SK-N-SH treated with all-trans-retinoic acid at 6 μM for 48 hours (cell line): ENCODE data around the gene TRAPPC10.

Source experiments
- ARNTL ChIP-seq: fragments of 450-650 bp; formaldehyde crosslinking; IDR thresholded peaks from 2 replicates; pipeline ENCODE4 v1.5.0; 2020; ENCODE audit warnings: low read depth, mild to moderate bottlenecking, moderate library complexity, borderline replicate concordance
- BACH2 ChIP-seq: fragments of 250-450 bp; sonication (Bioruptor Pico); IDR thresholded peaks from 2 replicates; pipeline ENCODE4 v1.9.0; 2021; ENCODE audit warnings: mild to moderate bottlenecking, borderline replicate concordance
- CSRNP3 ChIP-seq: fragments of 250-450 bp; sonication (Bioruptor Pico); IDR thresholded peaks from 2 replicates; pipeline ENCODE4 v1.5.1; 2021; ENCODE audit warnings: mild to moderate bottlenecking, moderate library complexity
- GLIS3 ChIP-seq: fragments of 250-450 bp; sonication (Bioruptor Pico); IDR thresholded peaks from 2 replicates; pipeline ENCODE4 v1.5.0; 2020; ENCODE audit warnings: mild to moderate bottlenecking, moderate library complexity
- PATZ1 ChIP-seq: fragments of 250-450 bp; sonication (Bioruptor Pico); IDR thresholded peaks from 2 replicates; pipeline ENCODE4 v1.8.0; 2020; ENCODE audit warnings: mild to moderate bottlenecking, moderate library complexity, borderline replicate concordance
- POU6F1 ChIP-seq: fragments of 250-450 bp; sonication (Bioruptor Pico); IDR thresholded peaks from 2 replicates; pipeline ENCODE4 v1.8.0; 2021; ENCODE audit warnings: low read depth, mild to moderate bottlenecking, moderate library complexity, borderline replicate concordance
- RARB ChIP-seq: fragments of 250-450 bp; sonication (Bioruptor Pico); IDR thresholded peaks from 2 replicates; pipeline ENCODE4 v1.8.0; 2021; ENCODE audit warnings: mild to moderate bottlenecking, moderate library complexity
- TCF4 ChIP-seq: fragments of 250-450 bp; sonication (Bioruptor Pico); IDR thresholded peaks from 2 replicates; pipeline ENCODE4 v1.8.0; 2021; ENCODE audit warnings: mild to moderate bottlenecking, moderate library complexity, borderline replicate concordance
- TOX ChIP-seq: fragments of 250-450 bp; sonication (Bioruptor Pico); IDR thresholded peaks from 2 replicates; pipeline ENCODE4 v1.8.0; 2021; ENCODE audit warnings: mild to moderate bottlenecking, moderate library complexity, borderline replicate concordance
- ZFP3 ChIP-seq: fragments of 250-450 bp; sonication (Bioruptor Pico); IDR thresholded peaks from 2 replicates; pipeline ENCODE4 v1.5.0; 2020; ENCODE audit warnings: mild to moderate bottlenecking, moderate library complexity
- ZFP30 ChIP-seq: fragments of 450-650 bp; formaldehyde crosslinking; IDR thresholded peaks from 2 replicates; pipeline ENCODE4 v1.5.0; 2022; ENCODE audit warnings: mild to moderate bottlenecking, moderate library complexity
- ZNF565 ChIP-seq: fragments of 450-650 bp; formaldehyde crosslinking; conservative IDR thresholded peaks from 2 replicates; pipeline ENCODE4 v1.5.0; 2020; ENCODE audit warnings: low read depth, mild to moderate bottlenecking, moderate library complexity

- TF ChIP-seq GLIS3 = no peak
- no peak for TF ChIP-seq ZFP30 (CRISPR knock-in tag)
- no peak for TF ChIP-seq PATZ1 (CRISPR knock-in tag)
- no peak for TF ChIP-seq RARB (CRISPR knock-in tag)
- no peak for TF ChIP-seq POU6F1
- TF ChIP-seq BACH2 (CRISPR knock-in tag) = no peak
- TF ChIP-seq ZNF565 (CRISPR knock-in tag) = no peak
- no peak for TF ChIP-seq ZFP3 (CRISPR knock-in tag)
- TF ChIP-seq CSRNP3 = no peak
- TF ChIP-seq TCF4 (CRISPR knock-in tag) = no peak
- TF ChIP-seq ARNTL (CRISPR knock-in tag) = no peak
- TF ChIP-seq TOX = no peak
These were observed 986 bp upstream of the TRAPPC10 start for GRCh38 chr21:44011123-44011522.
